ENCODE data around the gene NAA16.

GRCh38 chr13:41291246-41291645 lies 19.8 kb upstream of the NAA16 start:
- TF ChIP-seq, protein P1, sequence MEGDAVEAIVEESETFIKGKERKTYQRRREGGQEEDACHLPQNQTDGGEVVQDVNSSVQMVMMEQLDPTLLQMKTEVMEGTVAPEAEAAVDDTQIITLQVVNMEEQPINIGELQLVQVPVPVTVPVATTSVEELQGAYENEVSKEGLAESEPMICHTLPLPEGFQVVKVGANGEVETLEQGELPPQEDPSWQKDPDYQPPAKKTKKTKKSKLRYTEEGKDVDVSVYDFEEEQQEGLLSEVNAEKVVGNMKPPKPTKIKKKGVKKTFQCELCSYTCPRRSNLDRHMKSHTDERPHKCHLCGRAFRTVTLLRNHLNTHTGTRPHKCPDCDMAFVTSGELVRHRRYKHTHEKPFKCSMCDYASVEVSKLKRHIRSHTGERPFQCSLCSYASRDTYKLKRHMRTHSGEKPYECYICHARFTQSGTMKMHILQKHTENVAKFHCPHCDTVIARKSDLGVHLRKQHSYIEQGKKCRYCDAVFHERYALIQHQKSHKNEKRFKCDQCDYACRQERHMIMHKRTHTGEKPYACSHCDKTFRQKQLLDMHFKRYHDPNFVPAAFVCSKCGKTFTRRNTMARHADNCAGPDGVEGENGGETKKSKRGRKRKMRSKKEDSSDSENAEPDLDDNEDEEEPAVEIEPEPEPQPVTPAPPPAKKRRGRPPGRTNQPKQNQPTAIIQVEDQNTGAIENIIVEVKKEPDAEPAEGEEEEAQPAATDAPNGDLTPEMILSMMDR (conservative IDR thresholded peaks at IDR 0.05), result no peak
- TF ChIP-seq EZH2 (IDR thresholded peaks at IDR 0.05; ENCODE audit: low read depth), result no peak

Measured in PC-9 (cell line).